Measurements from ENCODE around the gene GPHA2.

Gene GPHA2

GRCh38 chr11:64911689-64912088 is 24.0 kb downstream of the GPHA2 start:
- peaks cover 34 to 56% of the 10 kb centered on the region in 2 donors for H3K36me3 ChIP-seq (replicated peaks in 1 of 2; ENCODE audit: control insufficient read depth in 2 of 2, insufficient read depth in 2 of 2, low read length in 2 of 2)
- no peaks in the 10 kb centered on the region for H3K9me3 ChIP-seq (replicated peaks in 1 of 2; ENCODE audit: control insufficient read depth in 2 of 2, insufficient read depth in 1 of 2, low read depth in 1 of 2, low read length in 2 of 2)
- no peak overlapping the region for H2BK15ac ChIP-seq (ENCODE audit: low read length)
- H3K4me3 ChIP-seq (ENCODE audit: low read length in 2 of 2): no peak overlapping the region
- no peak overlapping the region for H3K9ac ChIP-seq (ENCODE audit: low read depth, low read length, poor library complexity)
- H2BK5ac ChIP-seq (ENCODE audit: low read length): no peak overlapping the region
- H2AFZ ChIP-seq (ENCODE audit: low read length): no peak overlapping the region
- no peak overlapping the region for H3K4ac ChIP-seq (ENCODE audit: low read length)
- no CpG with 5 or more reads among the region's 9 CpGs for WGBS, 2 donors (ENCODE audit: extremely low coverage in 2 of 2, insufficient read length in 2 of 2, insufficient replicate concordance in 1 of 2)
- H3K27ac ChIP-seq (replicated peaks; ENCODE audit: low read length): no peak overlapping the region
- no peak overlapping the region for H3K4me2 ChIP-seq (ENCODE audit: insufficient read depth, low read length, poor library complexity, severe bottlenecking)
- H3K79me1 ChIP-seq (ENCODE audit: low read depth, low read length): peaks cover under 1% of the 10 kb centered on the region
- no peak overlapping the region for H3K14ac ChIP-seq (ENCODE audit: low read length)
- no peaks in the 10 kb centered on the region for H3K27me3 ChIP-seq (ENCODE audit: control insufficient read depth in 3 of 3, insufficient read depth in 3 of 3, low read depth in 1 of 3, low read length in 3 of 3)
- H2AK5ac ChIP-seq (ENCODE audit: low read depth, low read length): no peak overlapping the region
- H3K23ac ChIP-seq (ENCODE audit: low read depth, low read length, poor library complexity): peak overlapping the region; percentile 57
- no peak for DNase-seq (ENCODE audit: low spot score)
- no peak overlapping the region for H4K91ac ChIP-seq (ENCODE audit: low read depth, low read length, poor library complexity)
- no peak overlapping the region for H4K8ac ChIP-seq (ENCODE audit: low read depth, low read length)
- H2BK12ac ChIP-seq (ENCODE audit: low read length): no peak overlapping the region
- no peak overlapping the region for H2BK120ac ChIP-seq (ENCODE audit: low read depth, low read length)
- H3K4me1 ChIP-seq (ENCODE audit: control insufficient read depth in 2 of 2, insufficient read depth in 1 of 2, low read depth in 1 of 2, low read length in 2 of 2): peaks cover 6% of the 10 kb centered on the region in 2 donors
- H3K18ac ChIP-seq (ENCODE audit: low read length): no peak overlapping the region

GRCh38 chr11:64911142-64911541 is 24.6 kb downstream of the GPHA2 start:
- Histone ChIP-seq H3K14ac (ENCODE audit: low read length) (no peak overlapping the region), H4K8ac (ENCODE audit: low read depth, low read length) (no peak overlapping the region), H3K27ac (replicated peaks; ENCODE audit: low read length) (no peak overlapping the region), H3K23ac (ENCODE audit: low read depth, low read length, poor library complexity) (no peak overlapping the region), H2AFZ (ENCODE audit: low read length) (no peak overlapping the region), H3K18ac (ENCODE audit: low read length) (no peak overlapping the region), H3K4ac (ENCODE audit: low read length) (no peak overlapping the region), H3K79me1 (ENCODE audit: low read depth, low read length) (peaks cover 2% of the 10 kb centered on the region), H3K4me2 (ENCODE audit: insufficient read depth, low read length, poor library complexity, severe bottlenecking) (no peak overlapping the region), H2BK5ac (ENCODE audit: low read length) (no peak overlapping the region), H2AK5ac (ENCODE audit: low read depth, low read length) (no peak overlapping the region), H2BK15ac (ENCODE audit: low read length) (no peak overlapping the region), H3K9me3 (replicated peaks in 1 of 2; ENCODE audit: control insufficient read depth in 2 of 2, insufficient read depth in 1 of 2, low read depth in 1 of 2, low read length in 2 of 2) (no peaks in the 10 kb centered on the region), H3K36me3 (replicated peaks in 1 of 2; ENCODE audit: control insufficient read depth in 2 of 2, insufficient read depth in 2 of 2, low read length in 2 of 2) (peaks cover 37 to 62% of the 10 kb centered on the region in 2 donors), H4K91ac (ENCODE audit: low read depth, low read length, poor library complexity) (no peak overlapping the region), H3K27me3 (ENCODE audit: control insufficient read depth in 3 of 3, insufficient read depth in 3 of 3, low read depth in 1 of 3, low read length in 3 of 3) (no peaks in the 10 kb centered on the region), H3K9ac (ENCODE audit: low read depth, low read length, poor library complexity) (no peak overlapping the region), H2BK12ac (ENCODE audit: low read length) (no peak overlapping the region), H3K4me1 (ENCODE audit: control insufficient read depth in 2 of 2, insufficient read depth in 1 of 2, low read depth in 1 of 2, low read length in 2 of 2) (peaks cover 3 to 5% of the 10 kb centered on the region in 2 donors), H2BK120ac (ENCODE audit: low read depth, low read length) (no peak overlapping the region), H3K4me3 (ENCODE audit: low read length in 2 of 2) (no peak overlapping the region)
- no peak for DNase-seq (ENCODE audit: low spot score)
- WGBS, 2 donors (ENCODE audit: extremely low coverage in 2 of 2, insufficient read length in 2 of 2, insufficient replicate concordance in 1 of 2): no CpG with 5 or more reads among the region's 7 CpGs

GRCh38 chr11:64910451-64911093 is 25.1 kb downstream of the GPHA2 start:
- Histone ChIP-seq H3K79me1 (ENCODE audit: low read depth, low read length) (peaks cover 2% of the 10 kb centered on the region), H3K27me3 (ENCODE audit: control insufficient read depth in 3 of 3, insufficient read depth in 3 of 3, low read depth in 1 of 3, low read length in 3 of 3) (no peaks in the 10 kb centered on the region), H4K91ac (ENCODE audit: low read depth, low read length, poor library complexity) (no peak overlapping the region), H2AK5ac (ENCODE audit: low read depth, low read length) (no peak overlapping the region), H3K4ac (ENCODE audit: low read length) (no peak overlapping the region), H3K4me1 (ENCODE audit: control insufficient read depth in 2 of 2, insufficient read depth in 1 of 2, low read depth in 1 of 2, low read length in 2 of 2) (no peaks in the 10 kb centered on the region), H2BK15ac (ENCODE audit: low read length) (no peak overlapping the region), H2BK120ac (ENCODE audit: low read depth, low read length) (no peak overlapping the region), H3K27ac (replicated peaks; ENCODE audit: low read length) (no peak overlapping the region), H3K18ac (ENCODE audit: low read length) (no peak overlapping the region), H4K8ac (ENCODE audit: low read depth, low read length) (peak overlapping the region; percentile 9), H3K4me2 (ENCODE audit: insufficient read depth, low read length, poor library complexity, severe bottlenecking) (no peak overlapping the region), H2AFZ (ENCODE audit: low read length) (no peak overlapping the region), H2BK12ac (ENCODE audit: low read length) (no peak overlapping the region), H3K14ac (ENCODE audit: low read length) (no peak overlapping the region), H3K23ac (ENCODE audit: low read depth, low read length, poor library complexity) (no peak overlapping the region), H2BK5ac (ENCODE audit: low read length) (no peak overlapping the region), H3K9me3 (replicated peaks in 1 of 2; ENCODE audit: control insufficient read depth in 2 of 2, insufficient read depth in 1 of 2, low read depth in 1 of 2, low read length in 2 of 2) (no peaks in the 10 kb centered on the region), H3K4me3 (ENCODE audit: low read length in 2 of 2) (no peak overlapping the region), H3K9ac (ENCODE audit: low read depth, low read length, poor library complexity) (peak overlapping the region; percentile 77), H3K36me3 (replicated peaks in 1 of 2; ENCODE audit: control insufficient read depth in 2 of 2, insufficient read depth in 2 of 2, low read length in 2 of 2) (peaks cover 42 to 68% of the 10 kb centered on the region in 2 donors)
- DNase-seq (ENCODE audit: low spot score): no peak
- no CpG with 5 or more reads among the region's 27 CpGs for WGBS, 2 donors (ENCODE audit: extremely low coverage in 2 of 2, insufficient read length in 2 of 2, insufficient replicate concordance in 1 of 2)

- H4K8ac ChIP-seq (ENCODE audit: low read depth, low read length): no peak overlapping the region
- H2BK15ac ChIP-seq (ENCODE audit: low read length): no peak overlapping the region
- H2BK120ac ChIP-seq (ENCODE audit: low read depth, low read length): peak overlapping the region; percentile 54
- H3K23ac ChIP-seq (ENCODE audit: low read depth, low read length, poor library complexity): no peak overlapping the region
- no peaks in the 10 kb centered on the region for H3K9me3 ChIP-seq (replicated peaks in 1 of 2; ENCODE audit: control insufficient read depth in 2 of 2, insufficient read depth in 1 of 2, low read depth in 1 of 2, low read length in 2 of 2)
- H3K27ac ChIP-seq (replicated peaks; ENCODE audit: low read length): no peak overlapping the region
- no peak overlapping the region for H3K4ac ChIP-seq (ENCODE audit: low read length)
- DNase-seq (ENCODE audit: low spot score): no peak
- no CpG with 5 or more reads among the region's 39 CpGs for WGBS, 2 donors (ENCODE audit: extremely low coverage in 2 of 2, insufficient read length in 2 of 2, insufficient replicate concordance in 1 of 2)
- peaks cover 4% of the 10 kb centered on the region for H3K79me1 ChIP-seq (ENCODE audit: low read depth, low read length)
- H2AFZ ChIP-seq (ENCODE audit: low read length): no peak overlapping the region
- H3K9ac ChIP-seq (ENCODE audit: low read depth, low read length, poor library complexity): peak overlapping the region; percentile 44
- H3K18ac ChIP-seq (ENCODE audit: low read length): no peak overlapping the region
- no peak overlapping the region for H2BK5ac ChIP-seq (ENCODE audit: low read length)
- no peak overlapping the region for H3K4me3 ChIP-seq (ENCODE audit: low read length in 2 of 2)
- no peak overlapping the region for H2AK5ac ChIP-seq (ENCODE audit: low read depth, low read length)
- peaks cover 45 to 74% of the 10 kb centered on the region in 2 donors for H3K36me3 ChIP-seq (replicated peaks in 1 of 2; ENCODE audit: control insufficient read depth in 2 of 2, insufficient read depth in 2 of 2, low read length in 2 of 2)
- H3K4me2 ChIP-seq (ENCODE audit: insufficient read depth, low read length, poor library complexity, severe bottlenecking): no peak overlapping the region
- no peaks in the 10 kb centered on the region for H3K27me3 ChIP-seq (ENCODE audit: control insufficient read depth in 3 of 3, insufficient read depth in 3 of 3, low read depth in 1 of 3, low read length in 3 of 3)
- H2BK12ac ChIP-seq (ENCODE audit: low read length): no peak overlapping the region
- H4K91ac ChIP-seq (ENCODE audit: low read depth, low read length, poor library complexity): no peak overlapping the region
- no peak overlapping the region for H3K14ac ChIP-seq (ENCODE audit: low read length)
- H3K4me1 ChIP-seq (ENCODE audit: control insufficient read depth in 2 of 2, insufficient read depth in 1 of 2, low read depth in 1 of 2, low read length in 2 of 2): no peaks in the 10 kb centered on the region
Observed at GRCh38 chr11:64909653-64910343, 25.9 kb downstream of the GPHA2 start.
